GM23338 (cell line): ENCODE data around the gene CAPN10. TPM values are rescaled to one million over a fixed set of nuclear protein-coding genes. Genes with fewer than 3 reads are reported as not detected.
"Not testable (repeated sequence)": the region's sequence is repeated elsewhere in the genome, so short reads cannot be mapped to it uniquely, and the experiment has no call there.

Experiments
- ATAC-seq: fragments of 200-7000 bp; cut with Tn5 transposase; 3 replicates; pipeline ENCODE4 v1.9.1; 2020
- DNase-seq: peaks from one replicate; pipeline ENCODE4 v3.0.0-alpha.2; 2015; ENCODE audit warnings: low spot score
- H2AFZ ChIP-seq: fragments of 200-600 bp; sonication (generic); 2 replicates; pipeline ENCODE4 v1.8.0; 2016; ENCODE audit warnings: antibody characterized with exemption, mild to moderate bottlenecking, moderate library complexity
- H3F3A ChIP-seq: fragments of 200-600 bp; sonication (generic); replicated peaks from 2 replicates; pipeline ENCODE4 v1.8.0; 2017; ENCODE audit warnings: antibody characterized with exemption, mixed run types, low read depth
- H3K27ac ChIP-seq: fragments of 200-600 bp; sonication (generic); 2 replicates; pipeline ENCODE4 v1.6.1; 2016; ENCODE audit warnings: low read depth
- H3K27me3 ChIP-seq: fragments of 200-600 bp; sonication (generic); 2 replicates; pipeline ENCODE4 v1.8.0; 2016; ENCODE audit warnings: mild to moderate bottlenecking, mixed run types, moderate library complexity; ENCODE audit not compliant: insufficient read depth
- H3K36me3 ChIP-seq: fragments of 200-600 bp; sonication (generic); 2 replicates; pipeline ENCODE4 v1.8.0; 2016; ENCODE audit warnings: mild to moderate bottlenecking; ENCODE audit not compliant: insufficient read depth
- H3K4me1 ChIP-seq: fragments of 200-600 bp; sonication (generic); 2 replicates; pipeline ENCODE4 v1.8.0; 2016; ENCODE audit warnings: mild to moderate bottlenecking, moderate library complexity; ENCODE audit not compliant: insufficient read depth
- H3K4me2 ChIP-seq: fragments of 200-600 bp; sonication (generic); 2 replicates; pipeline ENCODE4 v1.7.1; 2017; ENCODE audit warnings: mixed run types
- H3K4me3 ChIP-seq: fragments of 200-600 bp; sonication (generic); 2 replicates; pipeline ENCODE4 v1.6.1; 2016; ENCODE audit warnings: mixed run types
- H3K79me2 ChIP-seq: fragments of 200-600 bp; sonication (generic); replicated peaks from 2 replicates; pipeline ENCODE4 v1.8.0; 2017; ENCODE audit warnings: mild to moderate bottlenecking; ENCODE audit not compliant: insufficient read depth
- H3K9me2 ChIP-seq: fragments of 200-600 bp; sonication (generic); 2 replicates; pipeline ENCODE4 v1.8.0; 2017; ENCODE audit not compliant: insufficient read depth
- H4K20me1 ChIP-seq: fragments of 200-600 bp; sonication (generic); replicated peaks from 2 replicates; pipeline ENCODE4 v1.8.0; 2017; ENCODE audit warnings: mild to moderate bottlenecking; ENCODE audit not compliant: insufficient read depth
- H3K27ac Mint-ChIP-seq: 2 replicates; pipeline ENCODE4 v1.8.0; 2020; ENCODE audit warnings: inconsistent platforms, mild to moderate bottlenecking, moderate library complexity, mixed read lengths
- H3K27me3 Mint-ChIP-seq: 3 replicates; pipeline ENCODE4 v1.8.0; 2022; ENCODE audit warnings: low read depth, mild to moderate bottlenecking, moderate library complexity, mixed read lengths, inconsistent platforms; ENCODE audit not compliant: insufficient read depth, poor library complexity
- H3K36me3 Mint-ChIP-seq: 3 replicates; pipeline ENCODE4 v1.8.0; 2021; ENCODE audit warnings: low read depth, mild to moderate bottlenecking, inconsistent platforms, moderate library complexity, mixed read lengths
- H3K4me1 Mint-ChIP-seq: 3 replicates; pipeline ENCODE4 v1.8.0; 2020; ENCODE audit warnings: mild to moderate bottlenecking, inconsistent platforms, mixed read lengths
- H3K4me3 Mint-ChIP-seq: 3 replicates; pipeline ENCODE4 v1.8.0; 2021; ENCODE audit warnings: moderate library complexity, mild to moderate bottlenecking, inconsistent platforms, mixed read lengths
- H3K9me3 Mint-ChIP-seq: 3 replicates; pipeline ENCODE4 v1.8.0; 2020; ENCODE audit warnings: moderate library complexity, mild to moderate bottlenecking, inconsistent platforms, mixed read lengths
- POLR2AphosphoS5 ChIP-seq: IDR thresholded peaks from 2 replicates; pipeline ENCODE4 v1.6.1; 2016; ENCODE audit warnings: antibody characterized with exemption, low read depth
- ZNF114 ChIP-seq: fragments of 250-450 bp; sonication (Bioruptor Pico); IDR thresholded peaks from 2 replicates; pipeline ENCODE4 v1.5.0; 2020; ENCODE audit warnings: mild to moderate bottlenecking, moderate library complexity
- polyA plus RNA-seq: library from polyadenylated mRNA; unstranded; fragments of >200 nt; fragmentation: Nextera tagmentation; extraction: Ambion mirVana; gene quantifications from 2 replicates; pipeline ENCODE4 v1.2.1, GENCODE V29; 2016
- total RNA-seq: library from RNA; depleted of rRNA; stranded (reverse); fragments of >200 nt; shearing (Covaris generic); gene quantifications from 2 replicates; pipeline ENCODE4 v1.2.3, GENCODE V29; 2014
- TF ChIP-seq, protein P1 (sequence below), 2 experiments: fragments of 200-600 bp in 1 of 2; sonication (generic) in 1 of 2; conservative IDR thresholded peaks; 2 replicates each; pipeline versions ENCODE4 v1.5.1 to v1.6.1; 2016 to 2017; ENCODE audit warnings: antibody characterized with exemption in 2 of 2, low read depth in 2 of 2, mild to moderate bottlenecking in 2 of 2, moderate library complexity in 1 of 2
- TF ChIP-seq, protein P2 (sequence below): IDR thresholded peaks from 2 replicates; pipeline ENCODE4 v1.6.1; 2016; ENCODE audit warnings: antibody characterized with exemption

CAPN10 gene
- total and polyA plus RNA-seq, 2 experiments from 2014 or later, result 30.2 to 59.8 TPM

DNA sequence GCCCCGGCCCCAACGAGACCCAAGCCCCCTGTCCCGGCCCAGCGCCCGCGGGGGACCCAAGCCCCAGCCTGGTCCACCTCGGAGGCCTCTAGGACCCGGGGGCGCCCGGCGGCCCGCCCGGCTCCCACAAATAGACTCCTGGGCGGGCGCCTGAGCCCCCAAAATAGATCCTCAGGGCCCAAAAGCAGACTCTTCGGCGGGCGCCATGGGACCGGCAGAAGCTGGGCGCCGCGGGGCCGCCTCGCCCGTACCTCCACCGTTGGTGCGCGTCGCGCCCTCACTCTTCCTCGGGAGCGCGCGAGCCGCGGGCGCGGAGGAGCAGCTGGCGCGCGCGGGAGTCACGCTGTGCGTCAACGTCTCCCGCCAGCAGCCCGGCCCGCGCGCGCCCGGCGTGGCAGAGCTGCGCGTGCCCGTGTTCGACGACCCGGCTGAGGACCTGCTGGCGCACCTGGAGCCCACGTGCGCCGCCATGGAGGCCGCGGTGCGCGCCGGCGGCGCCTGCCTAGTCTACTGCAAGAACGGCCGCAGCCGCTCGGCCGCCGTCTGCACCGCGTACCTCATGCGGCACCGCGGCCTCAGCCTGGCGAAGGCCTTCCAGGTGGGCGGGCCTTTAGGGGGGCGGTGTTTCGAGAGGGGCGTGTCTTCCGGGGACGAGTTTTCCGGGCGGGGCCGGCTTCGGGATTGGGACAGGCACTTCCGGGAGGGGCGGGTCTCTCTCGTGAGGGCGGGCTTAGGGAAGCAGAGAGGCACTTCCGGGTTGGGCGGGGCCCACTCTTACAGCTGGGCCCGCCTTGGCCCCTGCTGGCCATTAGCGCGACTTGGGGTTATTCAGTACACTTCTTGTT lies 25.8 kb upstream of the CAPN10 start:
- Histone ChIP-seq H4K20me1 (no peaks in the 10 kb centered on the region), H2AFZ (peak overlapping the region; percentile 95; the same call in 1 of the 2 replicates), H3F3A (0 out of 2 replicates have a peak, but pooled peaks cover 5% of the 10 kb centered on the region), H3K79me2 (peaks cover 9% of the 10 kb centered on the region; the same call in 1 of the 2 replicates), H3K9me2 (peaks cover 6% of the 10 kb centered on the region), H3K27me3 (peaks cover 24% of the 10 kb centered on the region), H3K4me1 (peaks cover 15% of the 10 kb centered on the region), H3K4me2 (peak overlapping the region; percentile 93), H3K36me3 (no peaks in the 10 kb centered on the region), H3K27ac (no peak overlapping the region), H3K4me3 (peak overlapping the region; percentile 81)
- ATAC-seq (peak; percentile 59), DNase-seq (peak; percentile 99)
- H3K9me3 Mint-ChIP-seq, result no peaks in the 10 kb centered on the region; the same call in 2 of the 3 replicates
- peak overlapping the region; percentile 82 for H3K27ac Mint-ChIP-seq
- peak overlapping the region; percentile 71 for H3K4me3 Mint-ChIP-seq
- peaks cover 32% of the 10 kb centered on the region for H3K27me3 Mint-ChIP-seq
- H3K36me3 Mint-ChIP-seq, result peaks cover 9% of the 10 kb centered on the region; the same call in 2 of the 3 replicates
- TF ChIP-seq ZNF114 (CRISPR knock-in tag), result no peak
- peak; percentile 94 for TF ChIP-seq POLR2AphosphoS5
- peaks cover 36% of the 10 kb centered on the region for H3K4me1 Mint-ChIP-seq

GRCh38 chr2:240561325-240561971 lies 25.1 kb upstream of the CAPN10 start:
- H3K79me2 ChIP-seq, result peaks cover 9% of the 10 kb centered on the region; the same call in 1 of the 2 replicates
- H3K36me3 Mint-ChIP-seq, result peaks cover 9% of the 10 kb centered on the region; the same call in 2 of the 3 replicates
- peak overlapping the region; percentile 81 for H3K4me3 ChIP-seq
- H3K4me3 Mint-ChIP-seq, result peak overlapping the region; percentile 71
- H3K27ac ChIP-seq, result peak overlapping the region; percentile 70; the same call in 1 of the 2 replicates
- peak overlapping the region; percentile 82 for H3K27ac Mint-ChIP-seq
- H3K4me1 Mint-ChIP-seq, result peaks cover 40% of the 10 kb centered on the region
- 0 out of 2 replicates have a peak, but pooled peaks cover 5% of the 10 kb centered on the region for H3F3A ChIP-seq
- H3K4me2 ChIP-seq, result peak overlapping the region; percentile 93
- peaks cover 6% of the 10 kb centered on the region for H3K9me2 ChIP-seq
- H3K4me1 ChIP-seq, result peaks cover 20% of the 10 kb centered on the region
- no peaks in the 10 kb centered on the region for H3K36me3 ChIP-seq
- peak overlapping the region; percentile 95 for H2AFZ ChIP-seq
- H3K27me3 Mint-ChIP-seq, result peaks cover 32% of the 10 kb centered on the region
- H3K27me3 ChIP-seq, result peaks cover 24% of the 10 kb centered on the region
- no peaks in the 10 kb centered on the region; the same call in 2 of the 3 replicates for H3K9me3 Mint-ChIP-seq
- DNase-seq (no peak), ATAC-seq (no peak)
- no peaks in the 10 kb centered on the region for H4K20me1 ChIP-seq
- TF ChIP-seq, protein P1, sequence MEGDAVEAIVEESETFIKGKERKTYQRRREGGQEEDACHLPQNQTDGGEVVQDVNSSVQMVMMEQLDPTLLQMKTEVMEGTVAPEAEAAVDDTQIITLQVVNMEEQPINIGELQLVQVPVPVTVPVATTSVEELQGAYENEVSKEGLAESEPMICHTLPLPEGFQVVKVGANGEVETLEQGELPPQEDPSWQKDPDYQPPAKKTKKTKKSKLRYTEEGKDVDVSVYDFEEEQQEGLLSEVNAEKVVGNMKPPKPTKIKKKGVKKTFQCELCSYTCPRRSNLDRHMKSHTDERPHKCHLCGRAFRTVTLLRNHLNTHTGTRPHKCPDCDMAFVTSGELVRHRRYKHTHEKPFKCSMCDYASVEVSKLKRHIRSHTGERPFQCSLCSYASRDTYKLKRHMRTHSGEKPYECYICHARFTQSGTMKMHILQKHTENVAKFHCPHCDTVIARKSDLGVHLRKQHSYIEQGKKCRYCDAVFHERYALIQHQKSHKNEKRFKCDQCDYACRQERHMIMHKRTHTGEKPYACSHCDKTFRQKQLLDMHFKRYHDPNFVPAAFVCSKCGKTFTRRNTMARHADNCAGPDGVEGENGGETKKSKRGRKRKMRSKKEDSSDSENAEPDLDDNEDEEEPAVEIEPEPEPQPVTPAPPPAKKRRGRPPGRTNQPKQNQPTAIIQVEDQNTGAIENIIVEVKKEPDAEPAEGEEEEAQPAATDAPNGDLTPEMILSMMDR (conservative IDR thresholded peaks at IDR 0.05; ENCODE audit: low read depth in 2 of 2), result peak in 1 of 2 experiments; percentile 13; a peak in 1 of 4 replicates
- TF ChIP-seq, protein P2, sequence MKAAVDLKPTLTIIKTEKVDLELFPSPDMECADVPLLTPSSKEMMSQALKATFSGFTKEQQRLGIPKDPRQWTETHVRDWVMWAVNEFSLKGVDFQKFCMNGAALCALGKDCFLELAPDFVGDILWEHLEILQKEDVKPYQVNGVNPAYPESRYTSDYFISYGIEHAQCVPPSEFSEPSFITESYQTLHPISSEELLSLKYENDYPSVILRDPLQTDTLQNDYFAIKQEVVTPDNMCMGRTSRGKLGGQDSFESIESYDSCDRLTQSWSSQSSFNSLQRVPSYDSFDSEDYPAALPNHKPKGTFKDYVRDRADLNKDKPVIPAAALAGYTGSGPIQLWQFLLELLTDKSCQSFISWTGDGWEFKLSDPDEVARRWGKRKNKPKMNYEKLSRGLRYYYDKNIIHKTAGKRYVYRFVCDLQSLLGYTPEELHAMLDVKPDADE, result no peak

- peaks cover 12% of the 10 kb centered on the region; the same call in 1 of the 2 replicates for H3F3A ChIP-seq
- not testable (repeated sequence) for H3K79me2 ChIP-seq, DNase-seq, H3K4me2 ChIP-seq, H3K36me3 ChIP-seq, H3K9me2 ChIP-seq, H3K27ac Mint-ChIP-seq, H4K20me1 ChIP-seq, H3K4me3 ChIP-seq, H2AFZ ChIP-seq, ATAC-seq, H3K4me3 Mint-ChIP-seq, H3K36me3 Mint-ChIP-seq, H3K27ac ChIP-seq, H3K9me3 Mint-ChIP-seq
- peaks cover 33% of the 10 kb centered on the region for H3K27me3 ChIP-seq
- H3K4me1 Mint-ChIP-seq, result peaks cover 43% of the 10 kb centered on the region
- peaks cover 39% of the 10 kb centered on the region for H3K27me3 Mint-ChIP-seq
- H3K4me1 ChIP-seq, result peaks cover 15% of the 10 kb centered on the region
These were observed 23.3 kb upstream of the CAPN10 start for GRCh38 chr2:240563231-240563630.
